DOHH2 (cell line): ENCODE results near the gene COG3.

ENCODE experiments used
- H3F3A ChIP-seq: fragments of 200-600 bp; sonication (generic), shearing (Covaris generic); 2 replicates; pipeline ENCODE4 v1.6.0; 2016; ENCODE audit warnings: antibody characterized with exemption, mild to moderate bottlenecking; ENCODE audit not compliant: control insufficient read depth, insufficient read depth
- H3K27ac ChIP-seq: fragments of 200-600 bp; sonication (generic); 2 replicates; pipeline ENCODE4 v1.5.1; 2014; ENCODE audit warnings: low read depth, mild to moderate bottlenecking, low read length, moderate library complexity
- H3K27me3 ChIP-seq: fragments of 200-600 bp; sonication (generic); 2 replicates; pipeline ENCODE4 v1.6.1; 2014; ENCODE audit warnings: mild to moderate bottlenecking, low read length, mixed read lengths; ENCODE audit not compliant: control insufficient read depth
- H3K36me3 ChIP-seq: fragments of 200-600 bp; sonication (generic); 2 replicates; pipeline ENCODE4 v1.6.1; 2014; ENCODE audit warnings: mild to moderate bottlenecking, low read length, moderate library complexity, mixed read lengths; ENCODE audit not compliant: control insufficient read depth
- H3K4me1 ChIP-seq: fragments of 200-600 bp; sonication (generic); 2 replicates; pipeline ENCODE4 v1.6.1; 2014; ENCODE audit warnings: mild to moderate bottlenecking, low read length, mixed read lengths; ENCODE audit not compliant: control insufficient read depth
- H3K4me2 ChIP-seq: fragments of 200-600 bp; sonication (generic); 2 replicates; pipeline ENCODE4 v1.6.0; 2014; ENCODE audit warnings: mild to moderate bottlenecking, low read length, moderate library complexity
- H3K4me3 ChIP-seq: fragments of 200-600 bp; sonication (generic); 2 replicates; pipeline ENCODE4 v1.5.1; 2014; ENCODE audit warnings: mild to moderate bottlenecking, low read length, mixed read lengths
- H3K79me2 ChIP-seq: fragments of 200-600 bp; sonication (generic); 2 replicates; pipeline ENCODE4 v1.6.1; 2014; ENCODE audit warnings: mild to moderate bottlenecking, low read length, mixed read lengths; ENCODE audit not compliant: control insufficient read depth
- H3K9me2 ChIP-seq: fragments of 200-600 bp; sonication (generic); replicated peaks from 2 replicates; pipeline ENCODE4 v1.6.1; 2014; ENCODE audit warnings: mild to moderate bottlenecking, low read length, mixed read lengths; ENCODE audit not compliant: control insufficient read depth
- H3K9me3 ChIP-seq: fragments of 200-600 bp; sonication (generic); 2 replicates; pipeline ENCODE4 v1.6.1; 2014; ENCODE audit warnings: antibody characterized with exemption, low read length, mixed read lengths; ENCODE audit not compliant: control insufficient read depth, insufficient read depth
- H4K20me1 ChIP-seq: fragments of 200-600 bp; sonication (generic); 2 replicates; pipeline ENCODE4 v1.6.0; 2014; ENCODE audit warnings: low read depth, mild to moderate bottlenecking, antibody characterized with exemption, low read length, moderate library complexity; ENCODE audit not compliant: control insufficient read depth, insufficient read depth
- CTCF ChIP-seq: fragments of 200-600 bp; sonication (generic); IDR thresholded peaks from one replicate; pipeline ENCODE4 v1.5.1; 2014; ENCODE audit warnings: antibody characterized with exemption, mild to moderate bottlenecking, low read depth, low read length; ENCODE audit not compliant: poor library complexity, severe bottlenecking
- EZH2phosphoT487 ChIP-seq: fragments of 200-600 bp; sonication (generic); IDR thresholded peaks from 2 replicates; pipeline ENCODE4 v1.6.1; 2017; ENCODE audit warnings: borderline replicate concordance, mild to moderate bottlenecking, antibody characterized with exemption, low read length, moderate library complexity, mixed read lengths

Gene COG3

GRCh38 chr13:45540195-45540594 is 75.5 kb downstream of the COG3 start:
- Histone ChIP-seq H3K36me3 (peaks cover 11% of the 10 kb centered on the region), H3K27ac (no peak overlapping the region), H3K79me2 (no peaks in the 10 kb centered on the region), H3K9me2 (no peaks in the 10 kb centered on the region), H3K4me2 (no peak overlapping the region), H3K9me3 (no peaks in the 10 kb centered on the region), H3F3A (no peaks in the 10 kb centered on the region), H4K20me1 (no peaks in the 10 kb centered on the region), H3K4me3 (no peak overlapping the region), H3K27me3 (no peaks in the 10 kb centered on the region), H3K4me1 (no peaks in the 10 kb centered on the region)
- TF ChIP-seq EZH2phosphoT487 (no peak), CTCF (no peak)

GRCh38 chr13:45540864-45541263 is 76.1 kb downstream of the COG3 start:
- H3K27me3 ChIP-seq = no peaks in the 10 kb centered on the region
- H3K4me3 ChIP-seq = no peak overlapping the region
- H3K9me3 ChIP-seq = no peaks in the 10 kb centered on the region
- no peak for TF ChIP-seq CTCF
- no peak for TF ChIP-seq EZH2phosphoT487
- peaks cover 4% of the 10 kb centered on the region; the same call in 1 of the 2 replicates for H3K36me3 ChIP-seq
- no peaks in the 10 kb centered on the region for H3K4me1 ChIP-seq
- no peak overlapping the region for H3K27ac ChIP-seq
- H3K4me2 ChIP-seq = no peak overlapping the region
- H3F3A ChIP-seq = no peaks in the 10 kb centered on the region
- H3K9me2 ChIP-seq = no peaks in the 10 kb centered on the region
- H3K79me2 ChIP-seq = no peaks in the 10 kb centered on the region
- no peaks in the 10 kb centered on the region for H4K20me1 ChIP-seq

- Histone ChIP-seq H3K27me3 (no peaks in the 10 kb centered on the region), H3K27ac (no peak overlapping the region), H4K20me1 (no peaks in the 10 kb centered on the region), H3K79me2 (no peaks in the 10 kb centered on the region), H3K9me3 (no peaks in the 10 kb centered on the region), H3K9me2 (no peaks in the 10 kb centered on the region), H3K4me3 (no peak overlapping the region), H3F3A (no peaks in the 10 kb centered on the region), H3K36me3 (no peaks in the 10 kb centered on the region), H3K4me1 (no peaks in the 10 kb centered on the region), H3K4me2 (no peak overlapping the region)
- TF ChIP-seq CTCF (no peak), EZH2phosphoT487 (no peak)
These were observed 77.1 kb downstream of the COG3 start for GRCh38 chr13:45541806-45542205.

- Histone ChIP-seq H3K9me2 (no peaks in the 10 kb centered on the region), H3K27me3 (peaks cover 3% of the 10 kb centered on the region; the same call in 1 of the 2 replicates), H3F3A (no peaks in the 10 kb centered on the region), H3K4me1 (no peaks in the 10 kb centered on the region), H3K79me2 (no peaks in the 10 kb centered on the region), H3K36me3 (no peaks in the 10 kb centered on the region), H4K20me1 (no peaks in the 10 kb centered on the region), H3K9me3 (no peaks in the 10 kb centered on the region), H3K27ac (no peak overlapping the region), H3K4me3 (no peak overlapping the region), H3K4me2 (no peak overlapping the region)
- TF ChIP-seq CTCF = no peak
- no peak for TF ChIP-seq EZH2phosphoT487
These were observed 77.7 kb downstream of the COG3 start for GRCh38 chr13:45542391-45542790.
